ENCODE results near the gene KIF5A. TPM values are rescaled to one million over a fixed set of nuclear protein-coding genes. Genes with fewer than 3 reads are reported as not detected.
"Not testable (repeated sequence)": the region's sequence is repeated elsewhere in the genome, so short reads cannot be mapped to it uniquely, and the experiment has no call there.

Gene KIF5A
- total RNA-seq, 2 experiments from 2014 or later, result 0.64 to 0.89 TPM

DNA sequence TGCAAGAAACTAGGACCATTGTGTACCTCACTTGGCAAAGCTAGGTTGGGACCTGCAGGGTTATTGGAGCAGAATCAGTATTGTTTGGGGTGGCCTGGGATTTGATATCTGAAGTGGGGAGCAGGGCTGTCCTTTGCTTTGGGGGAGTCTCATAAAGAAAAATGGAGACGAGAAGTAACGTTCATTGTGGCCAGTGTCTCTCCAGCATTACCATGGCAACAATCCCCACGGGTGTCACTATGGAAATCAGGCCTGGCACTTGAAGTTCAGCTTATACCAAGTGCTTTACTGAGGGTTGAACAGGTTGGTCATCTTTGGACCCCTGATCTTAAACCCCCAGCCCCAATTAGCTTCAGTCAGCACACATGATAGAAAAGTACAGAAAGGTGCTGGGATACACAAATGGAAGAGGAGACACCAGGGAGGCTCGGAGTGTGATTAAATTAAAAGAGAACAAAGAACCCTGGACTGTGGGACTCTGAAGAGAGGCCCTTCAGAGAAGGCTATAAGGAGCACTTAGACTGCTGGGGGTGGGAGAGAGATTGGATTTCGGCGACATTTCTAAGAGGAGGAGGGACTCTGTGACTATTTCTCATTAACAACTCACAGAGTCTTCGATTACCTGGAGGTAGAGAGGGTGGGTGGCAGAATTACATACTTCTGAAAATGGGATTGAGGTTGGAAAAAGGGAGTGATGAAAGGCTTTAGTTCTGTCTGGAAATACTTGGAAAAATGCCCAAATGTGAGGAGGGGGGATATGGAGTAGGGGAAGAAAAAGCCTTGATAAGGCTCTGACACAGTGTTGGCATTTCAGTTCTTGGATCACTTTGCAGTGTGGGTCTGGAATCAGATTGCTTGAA is 3.7 kb downstream of the KIF5A start:
- POLR2A ChIA-PET, result interaction anchor here (0.6 kb wide), 1 partner anchor 79 kb away, joined by 3 read pairs; no protein-coding TSS in a partner anchor
- peaks cover 14% of the 10 kb centered on the region for H3K4me1 Mint-ChIP-seq

DNA sequence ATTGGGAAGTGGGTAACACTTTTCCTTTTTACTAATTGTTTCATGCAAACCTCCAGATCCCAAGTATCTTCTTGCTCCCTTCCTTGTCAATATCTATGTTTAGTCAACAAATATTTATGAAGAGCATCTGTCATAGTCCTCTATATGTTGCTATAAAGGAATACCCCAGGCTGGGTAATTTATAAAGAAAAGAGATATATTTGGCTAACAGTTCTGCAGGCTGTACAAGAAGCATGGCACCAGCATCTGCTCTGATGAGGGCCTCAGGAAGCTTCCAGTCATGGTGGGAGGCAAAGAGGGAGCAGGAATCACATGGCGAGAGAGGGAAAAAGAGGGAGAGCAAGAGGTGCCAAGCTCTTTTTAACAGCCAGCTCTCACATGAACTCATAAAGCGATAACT is 4.6 kb downstream of the KIF5A start:
- Mint-ChIP-seq H3K9me3 (no peaks in the 10 kb centered on the region), H3K4me1 (peaks cover 8% of the 10 kb centered on the region), H3K27me3 (peaks cover 4% of the 10 kb centered on the region), H3K4me3 (no peak overlapping the region), H3K27ac (no peak overlapping the region), H3K36me3 (ENCODE audit: low read depth) (no peaks in the 10 kb centered on the region)
- ChIA-PET POLR2A (no interaction called here), CTCF (interaction anchor here (1.4 kb wide), 1 partner anchor 27 kb away, joined by 4 read pairs; no protein-coding TSS in a partner anchor)
- no peak for DNase-seq

More for the DNA sequence above, 3.7 kb downstream of the KIF5A start:
- peaks cover 13% of the 10 kb centered on the region for H3K27me3 Mint-ChIP-seq
- CTCF ChIA-PET, result interaction anchor here (1.0 to 1.4 kb wide), 2 partner anchors 30 to 295 kb away, joined by 3 read pairs; no protein-coding TSS in a partner anchor
- H3K4me3 Mint-ChIP-seq, result no peak overlapping the region
- DNase-seq, result no peak
- H3K36me3 Mint-ChIP-seq (ENCODE audit: low read depth), result no peaks in the 10 kb centered on the region
- H3K27ac Mint-ChIP-seq, result no peak overlapping the region
- H3K9me3 Mint-ChIP-seq, result no peaks in the 10 kb centered on the region

DNA sequence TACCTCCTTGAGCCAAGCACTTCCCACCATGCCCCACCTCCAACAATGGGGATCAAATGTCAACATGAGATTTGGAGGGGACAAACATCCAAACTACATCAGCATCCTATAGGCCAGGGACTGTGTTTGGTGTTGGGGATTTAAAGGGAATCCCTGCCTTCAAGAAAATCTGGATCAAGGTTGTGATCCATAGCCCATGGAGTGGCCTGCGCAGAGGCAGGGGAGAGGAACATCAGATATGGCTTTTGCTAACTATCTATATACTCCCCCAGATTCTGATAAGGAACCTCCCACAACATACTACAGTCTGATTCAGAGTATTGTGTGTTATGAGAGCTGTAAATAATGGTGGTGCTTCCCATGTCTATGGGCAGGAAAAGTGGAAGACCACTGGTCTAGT is 5.1 kb downstream of the KIF5A start:
- Mint-ChIP-seq H3K9me3 (no peaks in the 10 kb centered on the region), H3K36me3 (ENCODE audit: low read depth) (no peaks in the 10 kb centered on the region), H3K27ac (no peak overlapping the region), H3K4me1 (peaks cover 7% of the 10 kb centered on the region), H3K4me3 (no peak overlapping the region), H3K27me3 (peaks cover 3% of the 10 kb centered on the region)
- DNase-seq, result no peak
- CTCF ChIA-PET, result interaction anchor here (1.4 kb wide), 1 partner anchor 26 kb away, joined by 4 read pairs; no protein-coding TSS in a partner anchor
- POLR2A ChIA-PET, result no interaction called here

DNA sequence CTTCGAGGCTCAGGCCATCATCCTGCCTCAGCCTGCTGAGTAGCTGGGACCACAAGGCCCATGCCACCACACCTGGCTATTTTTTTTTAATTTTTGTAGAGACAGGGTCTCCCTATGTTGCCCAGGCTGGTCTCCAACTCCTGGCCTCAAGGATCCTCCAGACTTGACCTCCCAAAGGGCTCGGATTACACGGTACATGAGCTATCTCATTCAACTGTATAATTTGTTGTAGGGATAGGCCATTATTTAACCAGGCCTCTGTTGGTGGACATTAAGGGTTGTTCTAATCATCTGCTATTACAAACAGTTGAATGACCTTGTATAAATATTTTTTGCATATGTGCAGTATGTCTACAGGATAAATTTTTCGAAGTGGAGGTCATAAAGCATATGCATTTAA is 9.0 kb downstream of the KIF5A start:
- H3K36me3 Mint-ChIP-seq (ENCODE audit: low read depth), result no peaks in the 10 kb centered on the region
- no peak for DNase-seq
- POLR2A ChIA-PET, result no interaction called here

DNA sequence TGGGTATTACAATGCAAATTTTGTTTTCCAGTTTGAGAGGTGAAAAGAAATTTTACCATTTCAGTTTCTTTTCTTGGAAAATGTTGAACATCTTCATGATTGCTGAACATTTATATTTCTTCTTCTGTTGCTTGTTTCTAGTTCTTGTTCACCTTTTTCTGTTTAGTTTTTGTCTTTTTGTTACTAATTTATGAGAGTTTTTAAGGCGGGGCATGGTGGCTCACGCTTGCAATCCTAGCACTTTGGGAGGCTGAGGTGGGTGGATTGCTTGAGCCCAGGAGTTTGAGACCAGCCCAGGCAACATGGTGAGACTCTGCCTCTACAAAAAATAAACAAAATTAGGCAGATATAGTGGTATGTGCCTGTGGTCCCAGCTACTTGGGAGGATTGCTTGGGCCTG is 10.7 kb downstream of the KIF5A start:
- ChIA-PET CTCF (no interaction called here), POLR2A (no interaction called here)
- Mint-ChIP-seq H3K27ac (no peak overlapping the region), H3K9me3 (no peaks in the 10 kb centered on the region), H3K4me3 (no peak overlapping the region), H3K36me3 (ENCODE audit: low read depth) (no peaks in the 10 kb centered on the region), H3K4me1 (peaks cover 3% of the 10 kb centered on the region), H3K27me3 (peaks cover 14% of the 10 kb centered on the region)
- DNase-seq, result no peak

More for the DNA sequence above, 9.0 kb downstream of the KIF5A start:
- no peak overlapping the region for H3K27ac Mint-ChIP-seq
- H3K27me3 Mint-ChIP-seq, result peaks cover 13% of the 10 kb centered on the region
- no peaks in the 10 kb centered on the region for H3K9me3 Mint-ChIP-seq
- CTCF ChIA-PET, result no interaction called here
- peaks cover 3% of the 10 kb centered on the region for H3K4me1 Mint-ChIP-seq
- no peak overlapping the region for H3K4me3 Mint-ChIP-seq

DNA sequence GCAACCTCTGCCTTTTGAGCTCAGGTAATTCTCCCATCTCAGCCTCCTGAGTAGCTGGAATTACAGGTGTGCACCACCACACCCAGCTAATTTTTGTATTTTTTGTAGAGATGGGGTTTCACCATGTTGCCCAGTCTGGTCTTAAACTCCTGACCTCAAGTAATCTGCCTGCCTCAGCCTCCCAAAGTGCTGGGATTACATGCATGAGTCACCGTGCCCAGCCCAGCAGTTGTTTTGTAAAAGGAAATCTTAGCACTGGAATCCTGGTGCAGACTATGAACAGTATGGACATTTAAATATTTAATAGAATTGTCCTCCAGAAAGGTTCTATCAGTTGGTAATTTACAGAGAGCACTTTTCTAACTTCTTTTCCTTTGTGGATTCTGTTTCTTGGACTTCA is 11.3 kb downstream of the KIF5A start:
- H3K27ac Mint-ChIP-seq; H3K9me3 Mint-ChIP-seq; H3K4me3 Mint-ChIP-seq; DNase-seq; H3K36me3 Mint-ChIP-seq (ENCODE audit: low read depth); CTCF ChIA-PET; H3K4me1 Mint-ChIP-seq; POLR2A ChIA-PET: not testable (repeated sequence)
- peaks cover 14% of the 10 kb centered on the region for H3K27me3 Mint-ChIP-seq

DNA sequence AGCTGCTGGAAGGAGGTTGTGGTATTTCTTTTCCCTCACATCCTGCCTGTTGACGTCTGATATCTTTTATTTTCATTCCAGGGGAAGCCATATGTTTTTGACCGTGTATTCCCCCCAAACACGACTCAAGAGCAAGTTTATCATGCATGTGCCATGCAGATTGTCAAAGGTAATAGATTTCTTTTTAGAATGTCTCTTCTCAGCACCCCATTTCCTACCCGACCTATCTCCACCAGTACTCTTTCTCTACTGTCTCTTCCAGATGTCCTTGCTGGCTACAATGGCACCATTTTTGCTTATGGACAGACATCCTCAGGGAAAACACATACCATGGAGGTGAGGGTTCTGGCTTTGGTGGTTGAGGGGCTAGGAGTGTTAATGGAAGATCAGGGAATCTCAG is 13.5 kb downstream of the KIF5A start:
- ChIA-PET CTCF (interaction anchor here (0.7 to 1.2 kb wide), 2 partner anchors 20 to 84 kb away, joined by 3 read pairs; no protein-coding TSS in a partner anchor), POLR2A (no interaction called here)
- Mint-ChIP-seq H3K27me3 (peaks cover 14% of the 10 kb centered on the region), H3K4me3 (no peak overlapping the region), H3K27ac (no peak overlapping the region), H3K36me3 (ENCODE audit: low read depth) (no peaks in the 10 kb centered on the region), H3K4me1 (peaks cover 3% of the 10 kb centered on the region), H3K9me3 (no peaks in the 10 kb centered on the region)
- no peak for DNase-seq

DNA sequence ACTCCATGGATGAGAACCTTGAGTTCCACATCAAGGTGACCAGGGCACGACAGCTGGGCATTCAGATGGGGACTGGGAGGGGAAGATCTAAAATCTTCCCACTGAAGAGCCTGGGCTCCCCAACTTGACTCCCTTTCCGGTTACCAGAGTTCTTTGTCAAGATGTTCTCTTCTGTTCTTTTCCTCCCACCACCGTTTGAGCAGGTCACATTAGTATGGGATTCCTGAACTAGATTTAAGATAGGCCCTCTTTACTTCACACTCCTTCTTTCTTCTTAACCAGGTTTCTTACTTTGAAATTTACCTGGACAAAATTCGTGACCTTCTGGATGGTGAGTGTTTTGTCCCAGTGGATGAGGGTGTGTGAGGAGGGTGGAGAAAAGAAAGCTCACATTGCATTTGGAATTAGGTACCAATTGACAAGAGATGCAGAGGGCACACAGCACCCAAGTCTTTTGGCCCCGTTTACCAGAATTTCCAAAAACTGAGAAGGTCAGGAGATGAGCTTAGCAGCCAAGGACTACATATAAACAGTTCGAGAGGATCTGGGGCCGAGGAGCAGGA is 14.4 kb downstream of the KIF5A start:
- Mint-ChIP-seq H3K4me3 (no peak overlapping the region), H3K27ac (no peak overlapping the region), H3K27me3 (peaks cover 14% of the 10 kb centered on the region), H3K9me3 (no peaks in the 10 kb centered on the region), H3K4me1 (peaks cover 3% of the 10 kb centered on the region), H3K36me3 (ENCODE audit: low read depth) (no peaks in the 10 kb centered on the region)
- no peak for DNase-seq
- ChIA-PET POLR2A (no interaction called here), CTCF (interaction anchor here (1.2 kb wide), 1 partner anchor 19 kb away, joined by 3 read pairs; no protein-coding TSS in a partner anchor)

DNA sequence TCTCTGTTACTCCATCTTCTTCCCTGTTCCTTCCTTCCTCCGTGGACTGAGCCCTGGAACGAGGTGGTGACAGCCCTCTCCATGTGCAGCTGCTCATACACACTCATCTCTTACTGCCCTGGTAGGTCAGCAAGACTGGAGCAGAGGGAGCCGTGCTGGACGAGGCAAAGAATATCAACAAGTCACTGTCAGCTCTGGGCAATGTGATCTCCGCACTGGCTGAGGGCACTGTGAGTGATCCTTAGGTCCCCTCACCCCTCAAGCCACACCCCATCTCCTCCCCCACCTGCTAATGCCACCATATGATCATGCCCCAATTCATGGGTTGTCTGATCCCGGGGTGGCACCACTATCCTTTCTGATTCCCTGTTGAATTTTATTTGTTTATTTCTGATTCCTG is 19.0 kb downstream of the KIF5A start:
- ChIA-PET CTCF (interaction anchor here (5.5 kb wide), 1 partner anchor 14 kb away, joined by 32 read pairs; no protein-coding TSS in a partner anchor), POLR2A (no interaction called here)
- Mint-ChIP-seq H3K27me3 (peaks cover 1% of the 10 kb centered on the region), H3K4me3 (no peak overlapping the region), H3K9me3 (no peaks in the 10 kb centered on the region), H3K4me1 (no peaks in the 10 kb centered on the region), H3K36me3 (ENCODE audit: low read depth) (no peaks in the 10 kb centered on the region), H3K27ac (no peak overlapping the region)
- no peak for DNase-seq

DNA sequence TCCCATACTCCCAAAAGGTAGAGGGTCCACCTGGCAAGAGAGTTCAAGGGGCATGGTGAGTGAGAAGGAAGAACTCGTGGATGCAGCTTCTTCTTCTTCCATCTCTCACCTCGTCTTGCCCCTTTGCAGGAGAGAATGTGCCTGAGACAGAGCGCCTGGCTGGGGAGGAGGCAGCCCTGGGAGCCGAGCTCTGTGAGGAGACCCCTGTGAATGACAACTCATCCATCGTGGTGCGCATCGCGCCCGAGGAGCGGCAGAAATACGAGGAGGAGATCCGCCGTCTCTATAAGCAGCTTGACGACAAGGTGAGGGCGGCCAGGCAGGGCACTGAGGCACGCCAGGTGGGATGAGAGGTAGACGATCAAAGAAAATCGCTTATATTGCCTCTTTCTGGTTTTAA is 20.0 kb downstream of the KIF5A start:
- Mint-ChIP-seq H3K9me3 (no peaks in the 10 kb centered on the region), H3K4me3 (no peak overlapping the region), H3K36me3 (ENCODE audit: low read depth) (no peaks in the 10 kb centered on the region), H3K27me3 (no peaks in the 10 kb centered on the region), H3K4me1 (no peaks in the 10 kb centered on the region), H3K27ac (no peak overlapping the region)
- ChIA-PET POLR2A (no interaction called here), CTCF (interaction anchor here (5.5 kb wide), 1 partner anchor 13 kb away, joined by 32 read pairs; no protein-coding TSS in a partner anchor)
- DNase-seq, result no peak

DNA sequence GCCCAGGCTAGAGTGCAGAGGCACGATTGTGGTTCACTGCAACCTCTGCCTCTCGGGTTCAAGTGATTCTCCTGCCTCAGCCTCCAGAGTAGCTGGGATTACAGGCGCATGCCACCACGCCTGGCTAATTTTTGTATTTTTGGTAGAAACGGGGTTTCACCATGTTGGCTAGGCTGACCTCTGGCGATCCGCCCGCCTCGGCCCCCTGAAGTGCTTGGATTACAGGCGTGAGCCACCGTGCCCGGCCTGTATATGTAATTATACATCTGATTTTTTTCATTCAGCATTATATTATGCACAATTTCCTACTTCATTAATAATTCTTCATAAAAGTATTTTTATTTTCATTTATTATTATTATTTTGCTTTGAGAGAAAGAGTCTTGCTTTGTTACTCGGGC is 20.6 kb downstream of the KIF5A start:
- H3K4me1 Mint-ChIP-seq; H3K36me3 Mint-ChIP-seq (ENCODE audit: low read depth); DNase-seq; H3K9me3 Mint-ChIP-seq; H3K27me3 Mint-ChIP-seq; H3K27ac Mint-ChIP-seq; H3K4me3 Mint-ChIP-seq; POLR2A ChIA-PET: not testable (repeated sequence)
- CTCF ChIA-PET, result interaction anchor here (0.5 to 5.5 kb wide), 3 partner anchors 12 to 25 kb away, joined by 3 to 32 read pairs (median 4); no protein-coding TSS in a partner anchor

DNA sequence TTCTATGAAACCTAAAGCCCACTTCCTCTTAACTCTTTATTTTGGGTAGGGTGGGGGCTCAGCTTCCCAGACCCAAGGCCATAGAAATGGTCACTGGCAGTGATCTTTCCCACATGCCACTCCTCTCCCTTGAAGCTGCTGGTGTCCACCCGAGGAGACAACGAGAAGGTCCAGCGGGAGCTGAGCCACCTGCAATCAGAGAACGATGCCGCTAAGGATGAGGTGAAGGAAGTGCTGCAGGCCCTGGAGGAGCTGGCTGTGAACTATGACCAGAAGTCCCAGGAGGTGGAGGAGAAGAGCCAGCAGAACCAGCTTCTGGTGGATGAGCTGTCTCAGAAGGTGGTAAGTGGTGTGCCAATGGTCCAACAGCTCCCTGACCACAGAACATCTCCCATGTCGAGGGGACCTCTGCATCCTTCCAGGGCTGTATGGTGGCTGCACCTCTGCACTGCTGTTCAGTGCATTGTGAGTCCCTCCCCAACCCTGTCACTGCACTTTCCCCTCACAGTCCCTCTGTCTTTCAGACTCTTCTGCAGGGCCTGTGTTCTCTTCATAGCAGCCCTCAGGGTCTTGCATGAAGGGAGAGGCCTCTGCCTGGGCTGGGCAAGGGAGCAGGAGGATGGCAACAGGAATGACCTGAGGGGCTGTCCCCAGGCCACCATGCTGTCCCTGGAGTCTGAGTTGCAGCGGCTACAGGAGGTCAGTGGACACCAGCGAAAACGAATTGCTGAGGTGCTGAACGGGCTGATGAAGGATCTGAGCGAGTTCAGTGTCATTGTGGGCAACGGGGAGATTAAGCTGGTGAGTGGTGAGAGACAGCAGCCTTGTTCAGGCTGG is 22.3 kb downstream of the KIF5A start:
- Mint-ChIP-seq H3K4me1 (no peaks in the 10 kb centered on the region), H3K9me3 (no peaks in the 10 kb centered on the region), H3K27ac (no peak overlapping the region), H3K36me3 (ENCODE audit: low read depth) (no peaks in the 10 kb centered on the region), H3K4me3 (no peak overlapping the region), H3K27me3 (no peaks in the 10 kb centered on the region)
- POLR2A ChIA-PET, result no interaction called here
- CTCF ChIA-PET, result interaction anchor here (0.8 to 5.5 kb wide), 5 partner anchors 10 to 113 kb away, joined by 3 to 32 read pairs (median 3); partner anchors contain the start of gene GLI1
- DNase-seq, result no peak

Measured in activated CD4-positive, alpha-beta T cell treated with anti-CD3 and anti-CD28 coated beads, Interleukin-2, amount 10 ng/mL, durations not matched to agents 7 days and 5 days (primary cell).